Smooth muscle cell of trachea (primary cell): ENCODE results near the gene CTTNBP2. TPM values are rescaled to one million over a fixed set of nuclear protein-coding genes. Genes with fewer than 3 reads are reported as not detected.

ENCODE experiments used
- total RNA-seq: library from RNA; depleted of rRNA; stranded (reverse); fragments of >200 nt; gene quantifications from 2 replicates; pipeline ENCODE4 v1.2.1, GENCODE V29; 2014

Gene CTTNBP2
- total RNA-seq, result 16.4 and 22.3 TPM in 2 replicates

DNA sequence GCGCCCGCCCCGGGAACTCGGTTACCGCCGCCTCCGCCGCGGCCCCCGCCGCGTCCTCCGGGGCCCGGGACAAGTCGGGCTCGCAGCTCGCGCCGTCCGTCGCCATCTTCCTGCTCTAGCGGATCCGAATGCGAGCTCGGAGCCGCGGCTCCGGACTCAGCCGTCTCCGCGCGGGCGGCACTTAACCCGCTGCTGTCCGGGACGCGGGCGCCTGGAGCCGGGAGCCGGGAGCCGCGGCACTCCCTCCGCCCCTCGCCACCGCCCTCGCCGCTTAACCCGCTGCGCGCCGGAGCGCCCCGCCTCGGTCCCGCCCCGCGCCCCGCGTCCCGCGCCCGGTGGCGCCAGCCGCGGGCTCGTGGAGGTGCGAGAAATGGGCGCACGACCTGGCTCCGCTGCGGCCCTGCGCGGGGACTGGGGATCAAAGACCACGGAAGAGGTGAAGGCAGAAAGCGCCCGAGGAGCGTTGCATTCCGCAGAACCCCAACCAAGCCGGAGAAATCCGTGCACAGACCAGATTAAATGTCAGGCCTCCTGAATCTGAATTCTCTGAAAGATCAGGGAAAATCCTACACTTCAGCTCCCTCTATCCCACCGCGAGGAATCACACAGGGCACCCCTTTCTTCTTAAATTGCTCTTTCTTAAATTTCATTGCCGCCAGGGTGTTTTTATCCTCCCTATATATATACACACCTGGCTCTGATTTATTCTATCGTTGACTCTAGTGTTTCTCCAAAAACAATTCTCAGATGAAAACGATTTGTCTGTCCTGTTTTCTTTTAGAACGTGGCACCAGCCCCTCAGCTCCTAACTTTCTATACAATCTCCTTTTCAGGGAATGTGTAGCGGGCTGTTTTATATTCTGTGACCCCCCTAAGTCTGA lies at the start of gene CTTNBP2:
Gene CTTNBP2 (minus strand): TSS at position 132 of the 881 bp plus-strand sequence. CDS start 26 bp downstream, at position 106.

